ENCODE measurements around the gene ATXN7L1. TPM values are rescaled to one million over a fixed set of nuclear protein-coding genes. Genes with fewer than 3 reads are reported as not detected.

Gene ATXN7L1
- total RNA-seq, 5 donors from 2014 or later (not counting 1 experiment from before 2014, with no cell fraction given): 42.3 to 54.7 (median 47.4) TPM

GRCh38 chr7:105621617-105622016, 254.8 kb downstream of the ATXN7L1 start:
- ChIA-PET POLR2A (no interaction called here), CTCF (no interaction called here)
- Histone ChIP-seq H3K27me3 (replicated peaks in 1 of 2; ENCODE audit: control insufficient read depth in 2 of 2, extremely low read depth in 1 of 2, insufficient read depth in 2 of 2, low read length in 1 of 2) (no peaks in the 10 kb centered on the region), H3K9me3 (peaks cover 2% of the 10 kb centered on the region), H3K4me1 (ENCODE audit: control insufficient read depth in 1 of 2, extremely low read depth in 1 of 2, insufficient read depth in 2 of 2, low read length in 2 of 2) (no peaks in the 10 kb centered on the region), H3K36me3 (ENCODE audit: control insufficient read depth in 2 of 2, extremely low read depth in 1 of 2, insufficient read depth in 1 of 2, low read length in 1 of 2) (peaks cover 28 to 75% of the 10 kb centered on the region in 2 donors), H3K4me3 (ENCODE audit: control insufficient read depth in 1 of 2, extremely low read depth in 1 of 2, low read length in 1 of 2) (no peak overlapping the region), H3K27ac (ENCODE audit: low read length) (no peak overlapping the region)
- no peak overlapping the region for H3K27ac Mint-ChIP-seq
- no peaks in the 10 kb centered on the region for H3K27me3 Mint-ChIP-seq
- DNase-seq (no peak), ATAC-seq (replicated peaks in 1 of 4) (no peak)
- peaks cover 0 to 7% (median 5%) of the 10 kb centered on the region in 3 donors for H3K9me3 Mint-ChIP-seq
- H3K4me1 Mint-ChIP-seq: no peaks in the 10 kb centered on the region
- peaks cover 62% of the 10 kb centered on the region for H3K36me3 Mint-ChIP-seq
- H3K4me3 Mint-ChIP-seq: no peak overlapping the region
- WGBS (ENCODE audit: insufficient coverage): no CpG with 5 or more reads among the region's 3 CpGs

GRCh38 chr7:105621176-105621575, 255.2 kb downstream of the ATXN7L1 start:
- H3K9me3 Mint-ChIP-seq: peaks cover 0 to 3% (median 3%) of the 10 kb centered on the region in 3 donors
- peaks cover 29 to 74% of the 10 kb centered on the region in 2 donors for H3K36me3 ChIP-seq (ENCODE audit: control insufficient read depth in 2 of 2, extremely low read depth in 1 of 2, insufficient read depth in 1 of 2, low read length in 1 of 2)
- no CpG with 5 or more reads among the region's 2 CpGs for WGBS (ENCODE audit: insufficient coverage)
- no peaks in the 10 kb centered on the region for H3K4me1 ChIP-seq (ENCODE audit: control insufficient read depth in 1 of 2, extremely low read depth in 1 of 2, insufficient read depth in 2 of 2, low read length in 2 of 2)
- no peak overlapping the region for H3K27ac ChIP-seq (ENCODE audit: low read length)
- POLR2A ChIA-PET: no interaction called here
- H3K27me3 Mint-ChIP-seq: no peaks in the 10 kb centered on the region
- no peak overlapping the region for H3K4me3 ChIP-seq (ENCODE audit: control insufficient read depth in 1 of 2, extremely low read depth in 1 of 2, low read length in 1 of 2)
- DNase-seq: no peak
- no peak overlapping the region for H3K4me3 Mint-ChIP-seq
- no peak for ATAC-seq (replicated peaks in 1 of 4)
- no peaks in the 10 kb centered on the region for H3K4me1 Mint-ChIP-seq
- peaks cover under 1% of the 10 kb centered on the region for H3K9me3 ChIP-seq
- CTCF ChIA-PET: no interaction called here
- peaks cover 62% of the 10 kb centered on the region for H3K36me3 Mint-ChIP-seq
- no peak overlapping the region for H3K27ac Mint-ChIP-seq
- H3K27me3 ChIP-seq (replicated peaks in 1 of 2; ENCODE audit: control insufficient read depth in 2 of 2, extremely low read depth in 1 of 2, insufficient read depth in 2 of 2, low read length in 1 of 2): no peaks in the 10 kb centered on the region

GRCh38 chr7:105619590-105619989, 256.8 kb downstream of the ATXN7L1 start:
- Mint-ChIP-seq H3K4me1 (no peaks in the 10 kb centered on the region), H3K4me3 (no peak overlapping the region), H3K27me3 (no peaks in the 10 kb centered on the region), H3K36me3 (peaks cover 63% of the 10 kb centered on the region), H3K9me3 (no peaks in the 10 kb centered on the region), H3K27ac (no peak overlapping the region)
- Histone ChIP-seq H3K27ac (ENCODE audit: low read length) (no peak overlapping the region), H3K4me3 (ENCODE audit: control insufficient read depth in 1 of 2, extremely low read depth in 1 of 2, low read length in 1 of 2) (no peak overlapping the region), H3K9me3 (no peaks in the 10 kb centered on the region), H3K36me3 (ENCODE audit: control insufficient read depth in 2 of 2, extremely low read depth in 1 of 2, insufficient read depth in 1 of 2, low read length in 1 of 2) (peaks cover 36 to 77% of the 10 kb centered on the region in 2 donors), H3K4me1 (ENCODE audit: control insufficient read depth in 1 of 2, extremely low read depth in 1 of 2, insufficient read depth in 2 of 2, low read length in 2 of 2) (no peaks in the 10 kb centered on the region), H3K27me3 (replicated peaks in 1 of 2; ENCODE audit: control insufficient read depth in 2 of 2, extremely low read depth in 1 of 2, insufficient read depth in 2 of 2, low read length in 1 of 2) (no peaks in the 10 kb centered on the region)
- ChIA-PET CTCF (interaction anchor here in 1 of 2 donors (0.7 kb wide), 1 partner anchor 147 kb away, joined by 3 read pairs; no protein-coding TSS in a partner anchor), POLR2A (interaction anchor here (0.6 kb wide), 2 partner anchors 22 to 1985 kb away, joined by 4 to 6 read pairs; no protein-coding TSS in a partner anchor)
- DNase-seq (no peak), ATAC-seq (replicated peaks in 1 of 4) (no peak)
- 100% methylated on average over 2 of the region's 4 CpGs for WGBS (ENCODE audit: insufficient coverage)

- H3K4me1 Mint-ChIP-seq: no peaks in the 10 kb centered on the region
- no peak for ATAC-seq (replicated peaks in 1 of 4)
- H3K4me3 Mint-ChIP-seq: no peak overlapping the region
- no peaks in the 10 kb centered on the region for H3K27me3 Mint-ChIP-seq
- Histone ChIP-seq H3K27me3 (replicated peaks in 1 of 2; ENCODE audit: control insufficient read depth in 2 of 2, extremely low read depth in 1 of 2, insufficient read depth in 2 of 2, low read length in 1 of 2) (no peaks in the 10 kb centered on the region), H3K9me3 (no peaks in the 10 kb centered on the region), H3K36me3 (ENCODE audit: control insufficient read depth in 2 of 2, extremely low read depth in 1 of 2, insufficient read depth in 1 of 2, low read length in 1 of 2) (peaks cover 37 to 80% of the 10 kb centered on the region in 2 donors), H3K4me3 (ENCODE audit: control insufficient read depth in 1 of 2, extremely low read depth in 1 of 2, low read length in 1 of 2) (no peak overlapping the region), H3K27ac (ENCODE audit: low read length) (no peak overlapping the region), H3K4me1 (ENCODE audit: control insufficient read depth in 1 of 2, extremely low read depth in 1 of 2, insufficient read depth in 2 of 2, low read length in 2 of 2) (no peaks in the 10 kb centered on the region)
- no peaks in the 10 kb centered on the region for H3K9me3 Mint-ChIP-seq
- DNase-seq: peak in 1 of 35 experiments; percentile 0
- H3K27ac Mint-ChIP-seq: no peak overlapping the region
- no CpG with 5 or more reads among the region's 5 CpGs for WGBS (ENCODE audit: insufficient coverage)
- ChIA-PET CTCF (no interaction called here), POLR2A (no interaction called here)
- peaks cover 65% of the 10 kb centered on the region for H3K36me3 Mint-ChIP-seq
These were observed 258.4 kb downstream of the ATXN7L1 start for GRCh38 chr7:105618016-105618296.

GRCh38 chr7:105617280-105618015, 259.0 kb downstream of the ATXN7L1 start:
- H3K9me3 ChIP-seq: no peaks in the 10 kb centered on the region
- no peak overlapping the region for H3K27ac Mint-ChIP-seq
- POLR2A ChIA-PET: no interaction called here
- H3K4me3 ChIP-seq (ENCODE audit: control insufficient read depth in 1 of 2, extremely low read depth in 1 of 2, low read length in 1 of 2): no peak overlapping the region
- WGBS (ENCODE audit: insufficient coverage): 97% methylated on average over 9 of the region's 14 CpGs
- CTCF ChIA-PET: no interaction called here
- no peaks in the 10 kb centered on the region for H3K4me1 ChIP-seq (ENCODE audit: control insufficient read depth in 1 of 2, extremely low read depth in 1 of 2, insufficient read depth in 2 of 2, low read length in 2 of 2)
- peaks cover 60% of the 10 kb centered on the region for H3K36me3 Mint-ChIP-seq
- H3K36me3 ChIP-seq (ENCODE audit: control insufficient read depth in 2 of 2, extremely low read depth in 1 of 2, insufficient read depth in 1 of 2, low read length in 1 of 2): peaks cover 37 to 78% of the 10 kb centered on the region in 2 donors
- H3K4me3 Mint-ChIP-seq: no peak overlapping the region
- H3K27ac ChIP-seq (ENCODE audit: low read length): no peak overlapping the region
- no peaks in the 10 kb centered on the region for H3K4me1 Mint-ChIP-seq
- DNase-seq: peak in 1 of 35 experiments; percentile 9
- ATAC-seq (replicated peaks in 1 of 4): no peak
- H3K27me3 ChIP-seq (replicated peaks in 1 of 2; ENCODE audit: control insufficient read depth in 2 of 2, extremely low read depth in 1 of 2, insufficient read depth in 2 of 2, low read length in 1 of 2): no peaks in the 10 kb centered on the region
- H3K27me3 Mint-ChIP-seq: no peaks in the 10 kb centered on the region
- H3K9me3 Mint-ChIP-seq: no peaks in the 10 kb centered on the region

GRCh38 chr7:105614341-105614840, 262.0 kb downstream of the ATXN7L1 start:
- Mint-ChIP-seq H3K9me3 (no peaks in the 10 kb centered on the region), H3K36me3 (peaks cover 43% of the 10 kb centered on the region), H3K27me3 (no peaks in the 10 kb centered on the region), H3K4me1 (no peaks in the 10 kb centered on the region), H3K4me3 (no peak overlapping the region), H3K27ac (no peak overlapping the region)
- H3K9me3 ChIP-seq: no peaks in the 10 kb centered on the region
- no peaks in the 10 kb centered on the region for H3K27me3 ChIP-seq (replicated peaks in 1 of 2; ENCODE audit: control insufficient read depth in 2 of 2, extremely low read depth in 1 of 2, insufficient read depth in 2 of 2, low read length in 1 of 2)
- WGBS (ENCODE audit: insufficient coverage): 96% methylated on average over 19 of the region's 20 CpGs
- CTCF ChIA-PET: no interaction called here
- H3K36me3 ChIP-seq (ENCODE audit: control insufficient read depth in 2 of 2, extremely low read depth in 1 of 2, insufficient read depth in 1 of 2, low read length in 1 of 2): peaks cover 36 to 56% of the 10 kb centered on the region in 2 donors
- no peak for ATAC-seq (replicated peaks in 1 of 4)
- DNase-seq: no peak
- H3K27ac ChIP-seq (ENCODE audit: low read length): no peak overlapping the region
- no peak overlapping the region for H3K4me3 ChIP-seq (ENCODE audit: control insufficient read depth in 1 of 2, extremely low read depth in 1 of 2, low read length in 1 of 2)
- no peaks in the 10 kb centered on the region for H3K4me1 ChIP-seq (ENCODE audit: control insufficient read depth in 1 of 2, extremely low read depth in 1 of 2, insufficient read depth in 2 of 2, low read length in 2 of 2)
- POLR2A ChIA-PET: no interaction called here

All from T-cell (primary cell).